Measurements from ENCODE around the gene SLC7A5. TPM values are rescaled to one million over a fixed set of nuclear protein-coding genes. Genes with fewer than 3 reads are reported as not detected.
"Not testable (repeated sequence)": the region's sequence is repeated elsewhere in the genome, so short reads cannot be mapped to it uniquely, and the experiment has no call there.

The SLC7A5 gene
- total and polyA plus RNA-seq, 2 experiments from 2014 or later, result 69.9 to 79.0 TPM

DNA sequence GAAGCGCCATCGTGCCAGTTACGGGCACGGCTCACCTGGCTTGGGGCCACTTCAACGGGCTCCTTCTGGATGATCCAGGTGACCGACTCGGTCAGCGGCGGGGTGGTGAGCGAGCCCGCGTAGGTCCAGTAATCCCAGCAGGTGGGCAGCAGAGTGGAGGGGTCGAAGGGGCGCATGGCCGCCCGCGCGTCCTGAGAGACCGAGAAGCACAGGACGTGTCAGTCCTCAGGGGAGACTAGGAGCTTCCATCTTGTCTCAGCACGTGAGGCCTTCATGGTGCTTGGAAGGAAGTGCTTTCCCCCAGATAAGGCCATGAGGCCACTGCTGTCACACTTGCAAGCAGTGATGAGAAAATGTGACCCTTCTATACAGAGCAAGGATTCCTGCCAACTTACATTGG is 22.5 kb upstream of the SLC7A5 start:
- no peaks in the 10 kb centered on the region for H3K79me2 ChIP-seq (ENCODE audit: insufficient read depth)
- no peak overlapping the region for H3K4me2 ChIP-seq (ENCODE audit: unreplicated experiment)
- H3K9me3 ChIP-seq (ENCODE audit: low read depth), result no peaks in the 10 kb centered on the region
- no peaks in the 10 kb centered on the region for H3K36me3 ChIP-seq (ENCODE audit: low read depth)
- TF ChIP-seq EZH2 (IDR thresholded peaks at IDR 0.05; ENCODE audit: insufficient read depth, poor library complexity, severe bottlenecking) (no peak), EZH2phosphoT487 (IDR thresholded peaks at IDR 0.05; ENCODE audit: insufficient read depth, low read depth) (no peak)
- H3K4me3 ChIP-seq, result no peak overlapping the region
- 95 to 99% methylated on average over 21 of the region's 21 CpGs for WGBS, 2 experiments (ENCODE audit: low coverage in 1 of 2, low lambda C conversion rate in 2 of 2, missing lambda C conversion rate in 2 of 2)
- H3K9me2 ChIP-seq (ENCODE audit: insufficient read depth), result no peaks in the 10 kb centered on the region
- H3K27ac ChIP-seq, result no peak overlapping the region
- no peaks in the 10 kb centered on the region for H3K27me3 ChIP-seq (replicated peaks; ENCODE audit: insufficient read depth)
- no peak overlapping the region for H2AFZ ChIP-seq
- peaks cover 15% of the 10 kb centered on the region for H3F3A ChIP-seq (ENCODE audit: insufficient read depth)
- in situ Hi-C loops (cut with MboI), result no loop called here
- H4K20me1 ChIP-seq (ENCODE audit: insufficient read depth), result no peaks in the 10 kb centered on the region
- H3K9ac ChIP-seq, result no peak overlapping the region
- no peak for DNase-seq
- H3K4me1 ChIP-seq (ENCODE audit: insufficient read depth), result peaks cover 22% of the 10 kb centered on the region

DNA sequence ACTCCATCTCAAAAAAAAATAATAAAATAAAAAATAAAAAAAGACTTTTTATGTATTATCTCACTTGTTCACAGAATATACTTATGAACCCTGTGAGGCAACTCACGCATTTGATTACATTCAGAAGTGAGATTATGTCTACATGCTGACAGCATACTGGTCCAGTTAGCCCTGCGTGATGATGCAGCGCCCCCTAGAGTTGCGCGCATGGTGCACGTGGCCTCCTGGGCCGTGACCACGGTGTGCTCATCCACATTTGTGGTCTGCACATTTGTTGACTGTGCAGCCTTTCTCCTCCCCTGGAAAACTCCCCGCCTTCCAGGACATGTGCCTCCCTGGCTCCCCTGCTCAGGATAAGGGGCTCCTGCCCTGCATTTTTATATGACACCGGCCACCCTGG is 20.5 kb upstream of the SLC7A5 start:
- H3K27ac ChIP-seq; H3K4me1 ChIP-seq (ENCODE audit: insufficient read depth); H3K27me3 ChIP-seq (replicated peaks; ENCODE audit: insufficient read depth); H3K4me3 ChIP-seq; H3K9me3 ChIP-seq (ENCODE audit: low read depth); H3K9me2 ChIP-seq (ENCODE audit: insufficient read depth); H3K9ac ChIP-seq; H3K79me2 ChIP-seq (ENCODE audit: insufficient read depth); H3K36me3 ChIP-seq (ENCODE audit: low read depth); H2AFZ ChIP-seq; DNase-seq; H4K20me1 ChIP-seq (ENCODE audit: insufficient read depth); H3F3A ChIP-seq (ENCODE audit: insufficient read depth); in situ Hi-C loops (cut with MboI); H3K4me2 ChIP-seq (ENCODE audit: unreplicated experiment): not testable (repeated sequence)
- WGBS, 2 experiments (ENCODE audit: low coverage in 1 of 2, low lambda C conversion rate in 2 of 2, missing lambda C conversion rate in 2 of 2), result 91 to 92% methylated on average over 10 of the region's 10 CpGs

DNA sequence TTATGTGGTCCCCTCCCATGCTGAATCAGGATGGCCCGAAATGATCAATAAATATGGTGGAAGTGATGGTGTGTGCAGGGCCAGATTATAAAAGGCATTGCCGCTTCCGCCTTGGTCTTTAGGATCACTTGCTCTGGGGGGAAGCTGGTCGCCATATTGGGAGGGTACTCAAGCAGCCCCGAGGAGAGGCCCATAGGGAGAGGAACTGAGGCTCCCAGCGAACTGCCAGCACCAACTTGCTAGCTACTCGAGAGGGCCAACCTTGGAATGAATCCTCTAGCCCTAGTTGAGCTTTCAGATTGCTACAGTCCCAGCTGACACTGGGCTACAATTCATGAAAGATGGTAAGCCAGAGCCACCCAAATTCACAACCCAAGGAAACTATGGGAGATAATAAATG is 19.0 kb upstream of the SLC7A5 start:
- H3F3A ChIP-seq (ENCODE audit: insufficient read depth); H3K9me3 ChIP-seq (ENCODE audit: low read depth); H3K9ac ChIP-seq; in situ Hi-C loops (cut with MboI); H3K4me2 ChIP-seq (ENCODE audit: unreplicated experiment); H4K20me1 ChIP-seq (ENCODE audit: insufficient read depth); H3K27ac ChIP-seq; H2AFZ ChIP-seq; H3K79me2 ChIP-seq (ENCODE audit: insufficient read depth); H3K9me2 ChIP-seq (ENCODE audit: insufficient read depth); H3K27me3 ChIP-seq (replicated peaks; ENCODE audit: insufficient read depth); H3K4me1 ChIP-seq (ENCODE audit: insufficient read depth); H3K36me3 ChIP-seq (ENCODE audit: low read depth); DNase-seq; H3K4me3 ChIP-seq: not testable (repeated sequence)
- 86 to 91% methylated on average over 7 of the region's 7 CpGs for WGBS, 2 experiments (ENCODE audit: low coverage in 1 of 2, low lambda C conversion rate in 2 of 2, missing lambda C conversion rate in 2 of 2)

DNA sequence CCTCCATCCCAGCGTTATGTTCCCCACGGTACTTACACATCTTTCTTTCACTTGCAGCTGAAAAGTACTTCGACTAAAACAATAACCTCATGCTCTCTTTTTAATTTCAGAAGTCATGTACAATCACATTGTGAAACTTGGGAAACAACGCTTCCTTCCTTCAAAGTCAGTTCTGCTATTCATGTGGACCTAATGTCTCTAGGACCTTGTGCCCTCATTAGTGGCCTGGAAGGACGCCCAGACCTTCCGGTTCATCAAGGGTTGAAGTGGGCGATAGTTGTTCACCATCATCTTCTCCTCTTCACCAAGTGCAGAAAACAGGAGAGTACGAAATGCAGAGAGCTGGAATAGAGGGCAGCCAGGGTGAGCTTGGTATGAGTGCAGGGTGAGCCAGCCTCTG is 18.6 kb upstream of the SLC7A5 start:
- WGBS, 2 experiments (ENCODE audit: low coverage in 1 of 2, low lambda C conversion rate in 2 of 2, missing lambda C conversion rate in 2 of 2), result 69 to 77% methylated on average over 8 of the region's 8 CpGs
- H3K4me3 ChIP-seq; in situ Hi-C loops (cut with MboI): not testable (repeated sequence)

DNA sequence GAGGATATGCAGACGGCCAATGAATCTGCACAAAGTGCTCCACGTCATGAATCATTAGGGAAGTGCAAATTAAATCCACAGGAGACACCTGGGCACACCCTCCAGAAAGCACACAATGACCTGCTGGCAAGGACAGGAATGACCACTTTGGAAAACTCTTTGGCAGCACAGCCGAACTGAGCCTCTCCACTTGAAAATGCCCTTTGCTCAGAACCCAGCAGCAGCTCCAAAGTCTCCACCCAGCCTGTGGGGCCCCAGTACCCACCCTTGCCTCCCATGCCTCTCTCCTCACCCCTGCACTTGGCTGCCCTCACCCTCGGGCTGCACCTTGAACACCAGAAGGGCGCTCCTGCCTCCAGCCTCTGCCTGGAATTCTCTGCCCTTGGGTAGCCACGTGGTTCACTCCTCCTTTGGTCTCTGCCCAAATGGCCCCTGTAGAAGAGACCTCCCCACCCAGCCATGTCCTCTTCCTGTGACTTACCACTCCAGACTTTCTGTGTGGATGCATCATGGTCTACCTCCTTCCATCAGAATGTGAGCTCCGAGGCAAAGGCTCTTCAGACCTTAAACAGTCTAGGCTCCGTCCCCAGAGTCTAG is 16.2 kb upstream of the SLC7A5 start:
- H3K9me2 ChIP-seq (ENCODE audit: insufficient read depth); H3K27me3 ChIP-seq (replicated peaks; ENCODE audit: insufficient read depth); H3K79me2 ChIP-seq (ENCODE audit: insufficient read depth); H2AFZ ChIP-seq; DNase-seq; H3K9me3 ChIP-seq (ENCODE audit: low read depth); H3K36me3 ChIP-seq (ENCODE audit: low read depth); H3K9ac ChIP-seq; H3K4me2 ChIP-seq (ENCODE audit: unreplicated experiment); in situ Hi-C loops (cut with MboI); H3K4me1 ChIP-seq (ENCODE audit: insufficient read depth); H3K4me3 ChIP-seq; H4K20me1 ChIP-seq (ENCODE audit: insufficient read depth); H3K27ac ChIP-seq; H3F3A ChIP-seq (ENCODE audit: insufficient read depth): not testable (repeated sequence)
- WGBS, 2 experiments (ENCODE audit: low coverage in 1 of 2, low lambda C conversion rate in 2 of 2, missing lambda C conversion rate in 2 of 2), result 46 to 49% methylated on average over 8 of the region's 8 CpGs

More for the DNA sequence above, 18.6 kb upstream of the SLC7A5 start:
- DNase-seq; H2AFZ ChIP-seq; H3K4me2 ChIP-seq (ENCODE audit: unreplicated experiment); H3K27me3 ChIP-seq (replicated peaks; ENCODE audit: insufficient read depth); H3K9me3 ChIP-seq (ENCODE audit: low read depth); H3K36me3 ChIP-seq (ENCODE audit: low read depth); H3K4me1 ChIP-seq (ENCODE audit: insufficient read depth); H3K9me2 ChIP-seq (ENCODE audit: insufficient read depth); H3K27ac ChIP-seq; H4K20me1 ChIP-seq (ENCODE audit: insufficient read depth); H3F3A ChIP-seq (ENCODE audit: insufficient read depth); H3K79me2 ChIP-seq (ENCODE audit: insufficient read depth); H3K9ac ChIP-seq: not testable (repeated sequence)
